Measurements from ENCODE around the gene WFDC13.
A peak's percentile ranks its signal among the peaks of the same experiment; 100 is the strongest.
"Not testable (repeated sequence)": the region's sequence is repeated elsewhere in the genome, so short reads cannot be mapped to it uniquely, and the experiment has no call there.

WFDC13 gene

GRCh38 chr20:45704969-45705637, 3.3 kb downstream of the WFDC13 start, which contains the start of gene WFDC10B:
TSS of gene WFDC10B (minus strand) at chr20:45705019. CDS start at chr20:45685992, 19,027 bp downstream.
- Histone ChIP-seq H3K36me3 (no peaks in the 10 kb centered on the region), H3K9me3 (replicated peaks in 1 of 11) (no peaks in the 10 kb centered on the region; a peak in 1 of 22 replicates), H3K4me2 (peak within 1 kb of the TSS in 3 of 11 experiments; percentile 9 to 28 (median 18); a peak in 6 of 22 replicates), H3K9ac (no peak within 1 kb of the TSS), H4K20me1 (no peaks in the 10 kb centered on the region), H3K27me3 (no peaks in the 10 kb centered on the region), H3K4me3 (no peak within 1 kb of the TSS), H3K4me1 (peaks cover 0 to 6% (median 0%) of the 10 kb centered on the region in 10 experiments; a peak in 2 of 20 replicates), H3K27ac (no peak within 1 kb of the TSS)
- TF ChIP-seq Cebpa-rat (IDR thresholded peaks at IDR 0.05), result no peak

DNA sequence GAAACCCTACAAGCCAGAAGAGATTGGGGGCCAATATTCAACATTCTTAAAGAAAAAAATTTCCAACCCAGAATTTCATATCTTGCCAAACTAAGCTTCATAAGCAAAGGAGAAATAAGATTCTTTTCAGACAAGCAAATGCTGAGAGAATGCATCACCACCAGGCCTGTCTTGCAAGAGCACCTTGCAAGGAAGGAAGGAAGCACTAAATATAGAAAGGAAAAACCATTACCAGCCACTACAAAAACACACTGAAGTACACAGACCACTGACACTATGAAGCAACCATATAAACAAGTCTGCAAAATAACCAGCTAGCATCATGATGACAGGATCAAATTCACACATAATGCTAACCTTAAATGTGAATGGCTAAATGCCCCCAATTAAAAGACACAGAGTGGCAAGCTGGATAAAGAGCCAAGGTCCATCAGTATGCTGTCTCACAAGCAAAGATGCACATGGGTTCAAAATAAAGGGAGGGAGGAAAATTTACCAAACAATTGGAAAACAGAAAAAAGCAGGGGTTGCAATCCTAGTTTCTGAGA, 14.4 kb downstream of the WFDC13 start:
- H4K20me1 ChIP-seq, H3K27me3 ChIP-seq, H3K36me3 ChIP-seq: not testable (repeated sequence)
- H3K4me2 ChIP-seq, result peak overlapping the region; percentile 7 to 82 (median 68); a peak in 21 of 22 replicates
- H3K4me1 ChIP-seq, result peaks cover 19 to 37% (median 34%) of the 10 kb centered on the region in 10 experiments
- H3K9me3 ChIP-seq (replicated peaks in 1 of 11), result peaks cover 16 to 33% (median 25%) of the 10 kb centered on the region in 11 experiments
- H3K4me3 ChIP-seq, result peak overlapping the region in 1 of 10 experiments; percentile 33; a peak in 2 of 20 replicates
- H3K9ac ChIP-seq, result peak overlapping the region in 7 of 11 experiments; percentile 39 to 74 (median 64); a peak in 12 of 22 replicates
- peak overlapping the region in 8 of 11 experiments; percentile 56 to 93 (median 77); a peak in 17 of 22 replicates for H3K27ac ChIP-seq
- TF ChIP-seq Cebpa-rat (IDR thresholded peaks at IDR 0.05), result peak in 6 of 11 experiments; percentile 30 to 86 (median 69); a peak in 9 of 22 replicates

- no peaks in the 10 kb centered on the region for H3K36me3 ChIP-seq
- peaks cover 0 to 16% (median 8%) of the 10 kb centered on the region in 10 experiments; a peak in 12 of 20 replicates for H3K4me1 ChIP-seq
- no peak within 1 kb of the TSS for H3K9ac ChIP-seq
- no peak within 1 kb of the TSS for H3K4me3 ChIP-seq
- no peaks in the 10 kb centered on the region for H4K20me1 ChIP-seq
- peaks cover 16 to 25% (median 19%) of the 10 kb centered on the region in 11 experiments for H3K9me3 ChIP-seq (replicated peaks in 1 of 11)
- no peak within 1 kb of the TSS; a peak in 2 of 22 replicates for H3K27ac ChIP-seq
- TF ChIP-seq Cebpa-rat (IDR thresholded peaks at IDR 0.05), result no peak
- no peak within 1 kb of the TSS for H3K4me2 ChIP-seq
- no peaks in the 10 kb centered on the region for H3K27me3 ChIP-seq
Measured at GRCh38 chr20:45722047-45722446, 20.2 kb downstream of the WFDC13 start, which contains the start of gene SPINT4. TSS of gene SPINT4 (plus strand) at chr20:45722347. CDS start at chr20:45722368, 21 bp downstream.

GRCh38 chr20:45725134-45725533, 23.3 kb downstream of the WFDC13 start:
- H3K9ac ChIP-seq, result no peak overlapping the region
- H3K4me3 ChIP-seq, result no peak overlapping the region
- H3K27ac ChIP-seq, result no peak overlapping the region
- no peaks in the 10 kb centered on the region for H3K36me3 ChIP-seq
- H3K4me2 ChIP-seq, result peak overlapping the region in 4 of 11 experiments; percentile 26 to 54 (median 40); a peak in 5 of 22 replicates
- H4K20me1 ChIP-seq, result no peaks in the 10 kb centered on the region
- H3K27me3 ChIP-seq, result no peaks in the 10 kb centered on the region
- peaks cover 0 to 16% (median 7%) of the 10 kb centered on the region in 10 experiments; a peak in 9 of 20 replicates for H3K4me1 ChIP-seq
- no peak for TF ChIP-seq Cebpa-rat (IDR thresholded peaks at IDR 0.05)
- peaks cover 0 to 4% (median 0%) of the 10 kb centered on the region in 11 experiments; a peak in 1 of 22 replicates for H3K9me3 ChIP-seq (replicated peaks in 1 of 11)

DNA sequence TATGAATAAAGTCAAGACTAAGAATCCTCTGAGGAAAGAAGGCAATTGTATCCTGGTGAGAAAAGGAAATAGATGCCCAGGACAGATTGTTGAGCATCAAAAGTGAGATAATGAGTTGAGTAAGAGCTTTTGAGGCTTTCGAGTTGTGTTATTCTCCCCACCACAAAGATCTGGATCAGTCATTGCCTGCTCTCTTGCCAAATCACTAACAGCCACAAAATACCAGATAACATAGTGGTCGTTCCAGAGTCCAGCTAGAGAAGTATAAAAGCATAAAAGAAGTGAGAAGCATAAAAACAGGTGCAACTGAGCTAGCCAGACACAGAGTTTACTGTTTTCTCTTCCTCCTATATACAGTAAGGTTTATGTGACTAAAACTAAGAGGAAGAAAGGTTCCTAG, 25.2 kb downstream of the WFDC13 start:
- Histone ChIP-seq H3K4me1 (peaks cover 0 to 16% (median 7%) of the 10 kb centered on the region in 10 experiments; a peak in 9 of 20 replicates), H3K9ac (no peak overlapping the region), H3K9me3 (replicated peaks in 1 of 11) (peaks cover 15 to 23% (median 17%) of the 10 kb centered on the region in 11 experiments), H3K4me2 (no peak overlapping the region), H4K20me1 (no peaks in the 10 kb centered on the region), H3K27me3 (no peaks in the 10 kb centered on the region), H3K27ac (no peak overlapping the region), H3K4me3 (no peak overlapping the region), H3K36me3 (no peaks in the 10 kb centered on the region)
- TF ChIP-seq Cebpa-rat (IDR thresholded peaks at IDR 0.05), result 0 out of 22 replicates have a peak, but pooled peaks of 1 of the 11 experiments have one; percentile 13

- no peaks in the 10 kb centered on the region for H3K27me3 ChIP-seq
- H3K4me2 ChIP-seq, result no peak overlapping the region
- no peak overlapping the region for H3K4me3 ChIP-seq
- no peak overlapping the region for H3K27ac ChIP-seq
- H3K9me3 ChIP-seq (replicated peaks in 1 of 11), result peaks cover 48 to 65% (median 56%) of the 10 kb centered on the region in 11 experiments
- no peaks in the 10 kb centered on the region; a peak in 1 of 22 replicates for H3K36me3 ChIP-seq
- H3K4me1 ChIP-seq, result no peaks in the 10 kb centered on the region; a peak in 1 of 20 replicates
- TF ChIP-seq Cebpa-rat (IDR thresholded peaks at IDR 0.05), result no peak
- no peak overlapping the region for H3K9ac ChIP-seq
- no peaks in the 10 kb centered on the region for H4K20me1 ChIP-seq
Measured at GRCh38 chr20:45732199-45732598, 30.4 kb downstream of the WFDC13 start.

DNA sequence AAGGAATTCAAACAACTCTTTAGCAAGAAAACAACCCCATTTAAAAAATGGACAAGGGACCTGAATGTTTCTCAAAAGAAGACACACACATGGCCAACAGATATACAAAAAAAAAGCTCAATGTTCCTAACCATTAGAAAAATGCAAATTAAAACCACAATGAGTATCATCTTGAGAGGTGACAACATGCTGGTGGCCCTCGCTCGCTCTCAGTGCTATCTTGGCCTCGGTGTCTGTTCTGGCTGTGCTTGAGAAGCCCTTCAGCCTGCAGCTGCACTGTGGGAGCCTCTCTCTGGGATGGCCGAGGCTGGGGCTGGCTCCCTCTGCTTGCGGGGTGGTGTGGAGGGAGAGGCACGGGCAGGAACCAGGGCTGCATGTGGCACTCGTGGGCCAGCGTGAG, 33.7 kb downstream of the WFDC13 start:
- Histone ChIP-seq H3K9ac (no peak overlapping the region), H3K4me2 (no peak overlapping the region), H3K27ac (no peak overlapping the region), H3K9me3 (replicated peaks in 1 of 11) (peaks cover 49 to 62% (median 57%) of the 10 kb centered on the region in 11 experiments), H3K36me3 (no peaks in the 10 kb centered on the region; a peak in 1 of 22 replicates), H3K4me1 (no peaks in the 10 kb centered on the region), H4K20me1 (no peaks in the 10 kb centered on the region), H3K4me3 (no peak overlapping the region), H3K27me3 (no peaks in the 10 kb centered on the region)
- no peak for TF ChIP-seq Cebpa-rat (IDR thresholded peaks at IDR 0.05)

DNA sequence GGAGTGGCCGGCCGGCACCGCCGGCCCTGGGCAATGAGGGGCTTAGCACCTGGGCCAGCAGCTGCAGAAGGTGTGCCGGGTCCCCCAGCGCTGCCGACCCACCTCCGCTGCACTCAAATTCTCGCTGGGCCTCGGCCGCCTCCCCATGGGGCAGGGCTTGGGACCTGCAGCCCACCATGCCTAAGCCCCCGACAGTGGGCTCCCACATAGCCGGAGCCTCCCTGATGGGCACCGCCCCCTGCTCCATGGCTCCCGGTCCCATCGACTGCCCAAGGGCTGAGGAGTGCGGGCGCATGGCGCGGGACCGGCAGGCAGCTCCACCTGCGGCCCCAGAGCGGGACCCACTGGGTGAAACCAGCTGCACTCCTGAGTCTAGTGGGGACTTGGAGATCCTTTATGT, 34.1 kb downstream of the WFDC13 start:
- H3K36me3 ChIP-seq, result no peaks in the 10 kb centered on the region; a peak in 1 of 22 replicates
- TF ChIP-seq Cebpa-rat (IDR thresholded peaks at IDR 0.05), result no peak
- H3K4me2 ChIP-seq, result no peak overlapping the region
- H3K9me3 ChIP-seq (replicated peaks in 1 of 11), result peaks cover 44 to 57% (median 53%) of the 10 kb centered on the region in 11 experiments
- H3K27me3 ChIP-seq, result no peaks in the 10 kb centered on the region
- H3K27ac ChIP-seq, result no peak overlapping the region
- H3K9ac ChIP-seq, result no peak overlapping the region
- no peaks in the 10 kb centered on the region for H4K20me1 ChIP-seq
- no peaks in the 10 kb centered on the region for H3K4me1 ChIP-seq
- no peak overlapping the region for H3K4me3 ChIP-seq

- no peak for TF ChIP-seq Cebpa-rat (IDR thresholded peaks at IDR 0.05)
- H3K9ac ChIP-seq, result no peak overlapping the region
- H3K36me3 ChIP-seq, result no peaks in the 10 kb centered on the region
- H3K4me2 ChIP-seq, result no peak overlapping the region
- H4K20me1 ChIP-seq, result no peaks in the 10 kb centered on the region
- H3K27ac ChIP-seq, result no peak overlapping the region
- H3K4me3 ChIP-seq, result no peak overlapping the region
- H3K27me3 ChIP-seq, result no peaks in the 10 kb centered on the region
- H3K4me1 ChIP-seq, result no peaks in the 10 kb centered on the region
- H3K9me3 ChIP-seq (replicated peaks in 1 of 11), result peaks cover 0 to 7% (median 0%) of the 10 kb centered on the region in 11 experiments; a peak in 3 of 22 replicates
Measured at GRCh38 chr20:45742596-45742995, 40.8 kb downstream of the WFDC13 start.

Data from BLaER1 treated with 17β-estradiol and CSF1 and Interleukin-3, amounts not matched to agents 10 nM and 100 nM (cell line).